Stimulated activated CD8-positive, alpha-beta memory T cell treated with anti-CD3 and anti-CD28 coated beads, Interleukin-15, amount 100 ng/mL, for 24 hours (primary cell): Measurements from ENCODE around the gene RUNX2.

ENCODE experiments used
- DNase-seq: peaks from one replicate; pipeline ENCODE4 v3.0.0-alpha.2; 2020; ENCODE audit warnings: low read depth

The RUNX2 gene

GRCh38 chr6:45487645-45488044, 159.5 kb downstream of the RUNX2 start:
- no peak for DNase-seq

DNA sequence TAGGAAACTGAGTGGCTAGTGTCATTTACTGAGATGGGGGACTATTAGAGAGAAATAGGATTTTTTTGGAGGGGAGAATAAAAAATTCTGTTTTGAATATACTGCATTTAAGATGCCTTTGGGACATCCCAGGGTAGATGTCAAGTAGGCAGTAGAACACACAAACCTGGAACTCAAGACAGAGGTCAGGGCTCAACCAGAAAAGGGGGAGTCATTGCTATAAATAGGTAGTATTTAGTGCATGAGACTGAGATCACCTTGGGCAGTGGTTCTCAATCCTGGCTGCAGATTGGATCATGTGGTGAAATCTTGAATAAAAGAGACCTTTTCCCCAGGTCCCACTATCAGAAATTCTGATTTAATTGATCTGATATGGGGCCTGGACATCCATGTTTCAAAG, 160.1 kb downstream of the RUNX2 start:
- DNase-seq: no peak

GRCh38 chr6:45488889-45489288, 160.8 kb downstream of the RUNX2 start:
- no peak for DNase-seq

DNA sequence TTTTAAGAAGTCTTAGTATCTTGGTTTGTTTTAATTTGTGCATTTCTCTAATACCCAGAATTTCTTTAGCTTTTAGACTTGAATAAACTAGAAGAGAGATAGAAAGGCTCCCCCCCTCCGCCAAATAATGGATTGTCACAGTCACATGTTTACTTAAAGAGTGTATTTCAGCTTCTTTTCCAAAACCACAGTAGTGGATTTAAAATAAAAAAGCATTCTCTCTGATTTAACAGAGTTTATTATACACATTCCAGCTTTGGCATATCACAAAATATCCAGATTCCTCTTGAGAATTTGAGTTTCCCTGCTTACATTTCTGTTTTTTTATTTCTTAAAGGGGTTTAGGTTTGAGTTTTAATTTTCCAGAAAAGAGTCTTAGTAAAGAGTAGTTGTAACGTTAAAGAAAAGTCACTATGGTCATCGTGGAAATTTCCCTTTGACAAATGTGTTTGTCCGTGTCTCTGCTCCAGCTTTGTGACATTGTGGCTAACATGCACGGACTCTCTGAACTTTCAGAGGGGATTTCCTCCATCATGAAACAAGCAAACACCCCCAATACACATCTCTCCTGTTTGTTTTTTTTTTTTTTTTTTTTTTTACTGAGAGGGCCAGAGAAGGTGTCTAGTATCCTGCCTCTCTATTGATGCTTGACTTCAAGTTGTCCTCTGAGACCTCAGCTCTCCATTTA, 163.1 kb downstream of the RUNX2 start:
- no peak for DNase-seq

DNA sequence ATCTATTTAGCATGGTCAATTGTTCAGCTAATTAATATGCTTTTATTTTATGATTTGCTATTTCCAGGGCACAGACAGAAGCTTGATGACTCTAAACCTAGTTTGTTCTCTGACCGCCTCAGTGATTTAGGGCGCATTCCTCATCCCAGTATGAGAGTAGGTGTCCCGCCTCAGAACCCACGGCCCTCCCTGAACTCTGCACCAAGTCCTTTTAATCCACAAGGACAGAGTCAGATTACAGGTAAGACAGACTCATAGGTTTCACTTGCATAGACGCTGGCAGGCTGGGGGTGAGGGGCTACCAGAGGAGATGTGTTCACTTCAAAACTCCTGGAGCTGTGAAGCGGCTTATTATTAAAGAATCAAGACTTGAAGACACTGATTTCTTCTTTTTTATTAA, 163.7 kb downstream of the RUNX2 start:
- DNase-seq: no peak

- no peak for DNase-seq
Measured at GRCh38 chr6:45493761-45494160, 165.6 kb downstream of the RUNX2 start.

GRCh38 chr6:45494416-45495135, 166.4 kb downstream of the RUNX2 start:
- DNase-seq: no peak

GRCh38 chr6:45495429-45496084, 167.4 kb downstream of the RUNX2 start:
- DNase-seq: no peak

GRCh38 chr6:45496085-45496433, 167.9 kb downstream of the RUNX2 start:
- no peak for DNase-seq

DNA sequence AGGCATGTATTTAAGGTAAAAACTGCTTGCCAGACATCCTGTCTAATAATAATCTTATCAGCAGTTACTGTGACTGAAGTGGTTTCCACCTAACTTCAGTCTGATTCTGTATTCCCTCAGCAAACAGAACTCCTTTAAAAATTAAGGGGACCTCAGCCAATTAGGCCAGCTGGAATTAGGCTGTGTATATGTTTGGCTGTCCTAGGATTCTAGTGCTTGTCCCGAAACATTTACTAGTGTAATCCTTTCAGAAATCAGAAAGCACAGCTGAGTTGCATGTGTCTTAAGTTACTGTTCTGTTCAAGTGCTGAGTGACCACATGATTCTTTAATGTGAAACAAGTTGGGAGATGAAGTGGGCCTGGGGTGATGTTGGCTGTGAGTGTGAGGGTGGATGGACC, 170.5 kb downstream of the RUNX2 start:
- DNase-seq: no peak

DNA sequence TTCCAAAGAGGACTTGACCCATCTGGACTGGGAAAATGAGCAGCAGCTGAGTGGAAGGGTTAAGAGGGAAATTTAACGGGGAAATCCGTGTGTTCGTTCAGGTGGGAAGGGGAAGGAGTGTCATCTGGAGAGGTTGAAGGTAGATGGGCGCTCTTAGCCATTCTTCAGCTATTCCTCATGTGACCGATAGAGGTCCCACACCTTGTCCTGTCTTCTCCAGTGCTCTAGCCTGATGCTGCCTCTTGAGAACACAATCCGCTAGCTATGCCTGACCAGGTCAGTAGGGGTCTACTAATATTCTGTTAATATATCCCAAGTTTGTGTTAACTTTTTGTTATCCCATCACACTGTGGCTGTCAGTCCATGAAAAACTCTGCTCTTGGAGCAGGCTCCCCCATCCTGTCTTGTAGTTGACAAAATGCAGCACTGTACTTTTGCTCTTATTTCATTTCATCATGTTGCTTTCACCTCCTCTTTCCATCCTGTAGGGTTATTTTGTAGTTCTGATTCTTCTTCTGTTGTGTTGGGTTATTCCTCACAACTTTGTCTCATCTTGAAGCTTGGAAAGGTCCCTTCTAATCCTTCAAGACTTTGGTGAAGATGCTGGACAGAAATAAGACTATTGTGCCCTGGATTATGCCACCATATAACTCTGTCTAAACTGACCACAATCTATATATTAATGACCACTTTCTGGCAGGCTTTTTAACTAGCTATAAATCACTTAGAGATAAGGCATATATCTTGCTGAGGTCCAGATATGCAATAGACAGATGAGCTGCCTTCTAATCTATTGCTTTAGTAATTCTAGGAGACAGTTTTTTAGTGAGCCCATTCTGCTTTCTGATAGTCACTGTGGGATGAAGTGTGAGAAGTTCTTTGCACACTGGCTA, 173.0 kb downstream of the RUNX2 start:
- DNase-seq: no peak

DNA sequence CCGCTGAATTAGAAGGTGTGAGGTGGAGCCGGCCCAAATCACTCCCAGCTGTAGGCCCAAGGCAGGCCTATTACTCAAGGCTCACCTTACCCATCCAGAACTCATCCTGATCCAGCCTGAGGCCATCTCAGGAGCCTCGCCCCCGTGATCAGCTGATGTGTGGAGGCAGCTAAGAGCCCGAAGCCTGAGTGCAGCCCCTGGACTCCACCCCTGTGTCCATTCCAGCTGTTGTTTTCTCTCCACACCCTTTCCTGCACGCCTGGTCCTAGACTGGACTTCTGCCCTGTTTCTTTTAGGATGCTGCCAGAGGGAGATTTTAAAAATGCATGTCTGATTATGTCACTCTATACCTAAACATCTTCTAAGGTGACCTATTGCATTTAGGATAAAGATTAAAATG, 174.3 kb downstream of the RUNX2 start:
- DNase-seq: no peak

DNA sequence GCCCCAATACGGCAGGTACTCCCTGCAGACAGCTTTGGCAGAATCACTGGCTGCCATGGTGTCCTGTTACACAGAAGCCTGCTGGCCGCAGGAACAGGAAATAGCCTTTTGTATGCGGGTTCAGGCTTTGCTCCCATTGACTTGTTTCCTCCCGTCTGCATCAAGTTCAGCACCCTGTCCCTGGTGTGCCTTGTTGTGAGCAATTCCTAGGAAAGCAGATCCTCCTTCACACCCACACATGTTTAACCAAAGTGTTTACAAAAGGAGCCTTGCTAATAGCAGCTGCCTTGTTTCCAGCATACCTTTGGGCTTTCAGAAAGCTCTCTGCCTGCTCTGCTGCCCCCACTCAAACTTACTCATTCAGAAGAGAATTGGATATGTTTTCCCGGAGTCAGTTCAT, 176.8 kb downstream of the RUNX2 start:
- DNase-seq: no peak

GRCh38 chr6:45505470-45505869, 177.3 kb downstream of the RUNX2 start:
- no peak for DNase-seq

- DNase-seq: no peak
Measured at GRCh38 chr6:45507186-45507585, 179.1 kb downstream of the RUNX2 start.

DNA sequence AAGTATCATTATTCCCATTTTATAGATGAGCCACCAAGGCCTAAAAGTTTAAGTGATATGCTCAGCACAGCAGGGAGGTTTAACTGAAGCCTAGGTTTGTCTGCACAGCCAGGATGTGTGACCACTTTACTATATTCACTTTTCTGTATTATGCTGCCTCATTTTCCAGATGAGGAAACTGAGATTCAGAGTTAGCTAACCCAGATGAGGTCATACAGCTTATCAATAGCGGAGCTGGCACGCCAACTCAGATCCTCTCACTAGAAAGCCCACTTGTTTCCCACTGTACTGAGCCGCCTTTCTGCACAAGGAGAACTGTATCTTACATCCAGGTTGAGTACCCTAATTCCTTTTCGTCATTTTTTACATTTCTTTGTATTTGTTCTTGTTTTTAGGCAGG, 181.3 kb downstream of the RUNX2 start:
- DNase-seq: no peak

DNA sequence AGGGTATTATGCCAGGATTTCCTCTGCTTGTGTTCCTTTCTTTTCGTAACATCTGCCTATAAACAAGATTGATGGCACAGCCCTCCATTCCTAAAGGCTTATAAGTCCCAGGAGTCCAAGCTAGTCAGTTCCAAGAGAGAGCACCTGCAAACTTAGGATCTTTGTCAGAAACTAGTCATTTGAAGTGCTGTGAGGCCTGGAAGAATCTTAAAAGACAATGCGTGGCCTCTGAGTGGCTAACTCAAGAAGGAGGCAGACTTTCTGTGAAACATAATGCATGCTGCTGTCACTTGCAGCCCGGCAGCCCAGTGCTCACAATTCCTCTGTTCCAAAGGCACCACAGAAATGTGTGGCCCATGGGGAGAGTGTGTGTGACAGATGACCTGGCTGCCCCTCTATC, 184.6 kb downstream of the RUNX2 start:
- no peak for DNase-seq

DNA sequence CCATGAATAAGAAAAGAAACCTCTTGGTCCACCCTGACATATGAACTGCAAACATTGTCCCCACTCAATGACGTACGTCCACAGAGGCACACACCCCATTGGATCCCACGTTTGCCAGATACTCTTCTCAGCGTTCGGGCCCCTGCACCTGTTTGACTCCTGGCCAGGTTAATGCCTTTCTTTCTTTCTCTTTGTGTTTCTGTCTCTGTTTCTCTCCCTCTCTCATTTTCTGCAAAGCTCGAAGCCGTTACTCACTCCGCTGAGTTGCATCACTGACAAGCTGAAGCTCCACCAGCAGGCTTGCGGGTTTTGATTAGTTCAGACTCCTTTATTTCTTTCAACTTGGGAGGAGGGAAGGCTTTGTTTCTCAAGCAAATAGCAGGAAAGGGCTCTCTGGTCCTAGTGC, 185.1 kb downstream of the RUNX2 start:
- no peak for DNase-seq

GRCh38 chr6:45513843-45514242, 185.7 kb downstream of the RUNX2 start:
- no peak for DNase-seq

DNA sequence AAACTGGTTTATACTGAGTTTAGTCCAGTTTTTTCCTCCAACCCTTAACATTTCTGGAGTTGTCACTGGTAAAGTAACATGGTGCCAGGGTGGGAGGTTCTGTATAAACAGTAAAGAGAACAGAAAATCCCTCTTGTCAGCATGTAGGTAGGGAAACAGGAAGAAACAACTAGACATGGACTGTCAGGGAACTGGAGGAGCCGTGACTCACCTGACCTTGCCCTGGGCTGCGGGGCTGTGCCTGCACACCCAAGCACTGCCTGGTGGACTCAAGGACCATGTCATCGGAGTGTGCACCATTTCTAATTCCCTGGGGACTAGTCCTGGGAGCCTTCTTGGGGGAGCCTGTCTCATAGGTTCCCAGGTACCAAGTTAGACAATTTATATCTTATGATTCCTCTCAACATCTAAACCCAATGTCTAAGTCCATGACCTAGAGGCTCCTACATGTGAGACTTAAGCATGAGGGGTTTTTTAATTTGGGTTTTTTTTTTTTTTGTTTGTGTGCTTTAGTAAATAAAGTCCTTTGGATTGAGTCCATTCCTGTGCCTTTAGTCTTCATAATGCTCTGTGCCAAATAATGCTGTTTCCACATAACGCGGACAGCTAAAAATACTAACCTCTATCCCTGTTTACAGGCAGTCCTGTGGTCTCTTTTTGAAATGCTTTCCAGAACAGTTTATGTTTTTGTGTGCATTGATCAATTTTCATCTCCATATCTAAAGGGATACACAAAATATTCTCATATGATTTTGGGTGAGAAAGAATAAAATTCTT, 186.5 kb downstream of the RUNX2 start:
- DNase-seq: no peak

GRCh38 chr6:45518013-45518720, 190.0 kb downstream of the RUNX2 start:
- no peak for DNase-seq
